Fibroblast of lung (primary cell): Measurements from ENCODE around the gene ZBTB8A. TPM values are rescaled to one million over a fixed set of nuclear protein-coding genes. Genes with fewer than 3 reads are reported as not detected.
"Not testable (repeated sequence)": the region's sequence is repeated elsewhere in the genome, so short reads cannot be mapped to it uniquely, and the experiment has no call there.

Experiments
- DNase-seq, 2 donors: peaks; one replicate each; pipeline versions ENCODE4 v3.0.0 to v3.0.0-alpha.2; 2010; ENCODE audit warnings: low read depth in 2 of 2
- H2AFZ ChIP-seq: 2 replicates; pipeline ENCODE4 v1.5.1; 2012; ENCODE audit warnings: low read length, control low read depth, inconsistent platforms
- H3K27ac ChIP-seq: 2 replicates; pipeline ENCODE4 v1.5.1; 2011; ENCODE audit warnings: low read length, control low read depth; ENCODE audit not compliant: insufficient read depth
- H3K27me3 ChIP-seq: 2 replicates; pipeline ENCODE4 v1.5.1; 2011; ENCODE audit warnings: mild to moderate bottlenecking, low read length; ENCODE audit not compliant: control insufficient read depth, insufficient read depth
- H3K36me3 ChIP-seq: 2 replicates; pipeline ENCODE4 v1.5.1; 2011; ENCODE audit warnings: low read length; ENCODE audit not compliant: control insufficient read depth, insufficient read depth
- H3K4me1 ChIP-seq: 2 replicates; pipeline ENCODE4 v1.5.1; 2011; ENCODE audit warnings: low read length; ENCODE audit not compliant: control insufficient read depth, insufficient read depth; ENCODE audit errors: extremely low read depth
- H3K4me2 ChIP-seq: 2 replicates; pipeline ENCODE4 v1.5.1; 2011; ENCODE audit warnings: low read length, control low read depth; ENCODE audit not compliant: insufficient read depth; ENCODE audit errors: extremely low read depth
- H3K4me3 ChIP-seq, 4 experiments: fragments of 200-600 bp in 1 of 4; sonication (generic) in 1 of 4; replicated peaks in 1 of 4; 2 replicates each; pipeline ENCODE4 v1.5.1; 2011 to 2016; ENCODE audit warnings: low read length in 4 of 4, low read depth in 3 of 4, mild to moderate bottlenecking in 3 of 4, control low read depth in 2 of 4, inconsistent platforms in 1 of 4, mixed read lengths in 1 of 4; ENCODE audit not compliant: insufficient read depth in 1 of 4; ENCODE audit errors: control extremely low read depth in 1 of 4
- H3K79me2 ChIP-seq: 2 replicates; pipeline ENCODE4 v1.5.1; 2012; ENCODE audit warnings: mild to moderate bottlenecking, low read length, inconsistent platforms; ENCODE audit not compliant: control insufficient read depth, insufficient read depth
- H3K9ac ChIP-seq: 2 replicates; pipeline ENCODE4 v1.5.1; 2011; ENCODE audit warnings: mild to moderate bottlenecking, low read length, control low read depth; ENCODE audit not compliant: insufficient read depth
- H3K9me3 ChIP-seq: 2 replicates; pipeline ENCODE4 v1.5.1; 2012; ENCODE audit warnings: low read depth, low read length; ENCODE audit not compliant: control insufficient read depth, insufficient read depth
- H4K20me1 ChIP-seq: 2 replicates; pipeline ENCODE4 v1.5.1; 2011; ENCODE audit warnings: low read length; ENCODE audit not compliant: control insufficient read depth, insufficient read depth; ENCODE audit errors: extremely low read depth
- CTCF ChIP-seq, 2 donors: IDR thresholded peaks in 1 of 2; conservative IDR thresholded peaks in 1 of 2; 1 replicate in 1 of 2; 2 replicates in 1 of 2; pipeline ENCODE4 v1.5.1; 2011 to 2012; ENCODE audit warnings: low read length in 2 of 2, control low read depth in 1 of 2, inconsistent platforms in 1 of 2, low read depth in 1 of 2, mild to moderate bottlenecking in 1 of 2
- EZH2 ChIP-seq: IDR thresholded peaks from 2 replicates; pipeline ENCODE4 v1.5.1; 2012; ENCODE audit warnings: low read length, control low read depth, mild to moderate bottlenecking; ENCODE audit errors: missing control alignments
- polyA plus RNA-seq, 2 donors: library from polyadenylated mRNA; depleted of rRNA in 1 of 2; stranded (reverse) in 1 of 2; unstranded in 1 of 2; fragments of >200 nt; gene quantifications; 2 replicates each; pipeline ENCODE4 v1.2.1, GENCODE V29; 2011 to 2012; ENCODE audit warnings: missing spikeins in 1 of 2
- total RNA-seq: library from RNA; depleted of rRNA; stranded (reverse); fragments of >200 nt; gene quantifications from 2 replicates; pipeline ENCODE4 v1.2.1, GENCODE V29; 2014

The ZBTB8A gene
- total and polyA plus RNA-seq, 2 donors (not counting 1 experiment from before 2014, with no cell fraction given) = 5.9 to 6.9 TPM

- TF ChIP-seq EZH2 (no peak), CTCF (conservative IDR thresholded peaks at IDR 0.05 in 1 of 2, IDR thresholded peaks at IDR 0.05 in 1 of 2; ENCODE audit: low read depth in 1 of 2, low read length in 2 of 2) (no peak)
- Histone ChIP-seq H3K79me2 (no peaks in the 10 kb centered on the region), H3K4me2 (no peak overlapping the region), H3K9ac (no peak overlapping the region), H3K36me3 (no peaks in the 10 kb centered on the region), H3K27me3 (no peaks in the 10 kb centered on the region), H3K4me3 (no peak overlapping the region), H2AFZ (no peak overlapping the region), H3K27ac (no peak overlapping the region), H3K4me1 (no peaks in the 10 kb centered on the region), H4K20me1 (no peaks in the 10 kb centered on the region), H3K9me3 (no peaks in the 10 kb centered on the region)
- DNase-seq = no peak
Observed at GRCh38 chr1:32546611-32547010, 7.4 kb downstream of the ZBTB8A start.

- no peaks in the 10 kb centered on the region for H3K4me1 ChIP-seq
- no peak for DNase-seq
- no peak overlapping the region for H3K9ac ChIP-seq
- H3K36me3 ChIP-seq = no peaks in the 10 kb centered on the region
- H3K9me3 ChIP-seq = no peaks in the 10 kb centered on the region
- H3K4me2 ChIP-seq = no peak overlapping the region
- no peaks in the 10 kb centered on the region for H3K79me2 ChIP-seq
- TF ChIP-seq CTCF (conservative IDR thresholded peaks at IDR 0.05 in 1 of 2, IDR thresholded peaks at IDR 0.05 in 1 of 2; ENCODE audit: low read depth in 1 of 2, low read length in 2 of 2) = no peak
- TF ChIP-seq EZH2 = no peak
- H2AFZ ChIP-seq = no peak overlapping the region
- H4K20me1 ChIP-seq = no peaks in the 10 kb centered on the region
- H3K27me3 ChIP-seq = no peaks in the 10 kb centered on the region
- no peak overlapping the region for H3K27ac ChIP-seq
- no peak overlapping the region for H3K4me3 ChIP-seq
Observed at GRCh38 chr1:32549616-32550015, 10.4 kb downstream of the ZBTB8A start.

- Histone ChIP-seq H2AFZ (no peak overlapping the region), H4K20me1 (no peaks in the 10 kb centered on the region), H3K9ac (no peak overlapping the region), H3K27me3 (no peaks in the 10 kb centered on the region), H3K36me3 (no peaks in the 10 kb centered on the region), H3K4me3 (no peak overlapping the region), H3K27ac (no peak overlapping the region), H3K79me2 (no peaks in the 10 kb centered on the region), H3K9me3 (no peaks in the 10 kb centered on the region), H3K4me1 (no peaks in the 10 kb centered on the region), H3K4me2 (no peak overlapping the region)
- no peak for TF ChIP-seq CTCF (conservative IDR thresholded peaks at IDR 0.05 in 1 of 2, IDR thresholded peaks at IDR 0.05 in 1 of 2; ENCODE audit: low read depth in 1 of 2, low read length in 2 of 2)
- no peak for TF ChIP-seq EZH2
- no peak for DNase-seq
Observed at GRCh38 chr1:32554288-32554687, 15.1 kb downstream of the ZBTB8A start.

GRCh38 chr1:32557035-32557434 is 17.8 kb downstream of the ZBTB8A start:
- not testable (repeated sequence) for H3K4me2 ChIP-seq, H3K27me3 ChIP-seq, H3K4me1 ChIP-seq, H3K9ac ChIP-seq, DNase-seq, H2AFZ ChIP-seq, H3K9me3 ChIP-seq, H3K79me2 ChIP-seq, H3K4me3 ChIP-seq, H3K27ac ChIP-seq, H3K36me3 ChIP-seq, H4K20me1 ChIP-seq
